Transverse colon (tissue), 4 donors: ENCODE measurements around the gene SHMT2. TPM values are rescaled to one million over a fixed set of nuclear protein-coding genes. Genes with fewer than 3 reads are reported as not detected.

Source experiments
- DNase-seq: peaks from one replicate; pipeline ENCODE4 v3.0.0-alpha.2; 2019
- H3K27ac ChIP-seq, 4 donors: fragments of 200-600 bp; sonication (generic); 2 replicates each; pipeline ENCODE4 v1.5.1; 2016 to 2018; ENCODE audit warnings: inconsistent platforms in 4 of 4
- H3K27me3 ChIP-seq: fragments of 200-600 bp; sonication (generic); 2 replicates; pipeline ENCODE4 v1.5.1; 2017; ENCODE audit warnings: inconsistent platforms
- H3K36me3 ChIP-seq, 4 donors: fragments of 200-600 bp; sonication (generic); 2 replicates each; pipeline ENCODE4 v1.5.1; 2017 to 2019; ENCODE audit warnings: inconsistent platforms in 4 of 4
- H3K4me1 ChIP-seq, 4 donors: fragments of 200-600 bp; sonication (generic); 2 replicates each; pipeline ENCODE4 v1.5.1; 2017 to 2020; ENCODE audit warnings: inconsistent platforms in 4 of 4
- H3K4me3 ChIP-seq, 4 donors: fragments of 200-600 bp; sonication (generic); 1 replicate in 1 of 4; 2 replicates in 3 of 4; pipeline versions ENCODE4 v1.5.1 to v1.6.1; 2017 to 2019; ENCODE audit warnings: inconsistent platforms in 4 of 4
- H3K9me3 ChIP-seq, 2 donors: fragments of 200-600 bp; sonication (generic); 2 replicates each; pipeline ENCODE4 v1.5.1; 2017 to 2019; ENCODE audit warnings: inconsistent platforms in 2 of 2
- EP300 ChIP-seq: sonication (generic); formaldehyde crosslinking; IDR thresholded peaks from one replicate; pipeline ENCODE4 v1.6.1; 2017; ENCODE audit warnings: antibody characterized with exemption, low read depth
- POLR2A ChIP-seq: fragments of 450-650 bp; IDR thresholded peaks from one replicate; pipeline ENCODE4 v1.6.1; 2016; ENCODE audit warnings: antibody characterized with exemption, mild to moderate bottlenecking, moderate library complexity
- POLR2AphosphoS5 ChIP-seq, 3 donors: sonication (generic); formaldehyde crosslinking; IDR thresholded peaks; one replicate each; pipeline ENCODE4 v1.6.1; 2016; ENCODE audit warnings: antibody characterized with exemption in 3 of 3
- WGBS, 2 donors: methylation state at CpG; one replicate each; pipeline ENCODE4 v1.1.5; 2018; ENCODE audit warnings: low coverage in 1 of 2; 5-methylcytosine and 5-hydroxymethylcytosine counted together
- in situ Hi-C, 4 donors: fragments of 200-750 bp; cut with MboI; loops; one replicate each; pipeline versions ENCODE4 v1.15.0 to v1.15.1; 2017; ENCODE audit warnings: low sequenced_read_pairs in 3 of 4, low pct_ligation_motif_present in 1 of 4, low pct_unique_long_range_greater_than_20kb in 1 of 4
- intact Hi-C: fragments of 100-400 bp; cut with DNase I; formaldehyde crosslinking; loops from one replicate; pipeline ENCODE4 v1.15.1; 2023; ENCODE audit warnings: low total_unique reads
- total RNA-seq, 4 donors: library from RNA; depleted of rRNA; stranded (reverse); fragments of >200 nt; gene quantifications; one replicate each; pipeline ENCODE4 v1.1.0, GENCODE V29; 2016
- TF ChIP-seq, protein P1 (sequence below), 5 experiments: fragments of 200-600 bp in 3 of 5; fragments of 450-650 bp in 2 of 5; sonication (generic) in 3 of 5; IDR thresholded peaks; 1 replicate in 2 of 5; 2 replicates in 3 of 5; pipeline ENCODE4 v1.5.1; 2016 to 2017; ENCODE audit warnings: antibody characterized with exemption in 5 of 5, inconsistent platforms in 3 of 5, mild to moderate bottlenecking in 2 of 5, moderate library complexity in 1 of 5

The SHMT2 gene
- total RNA-seq, 4 donors from 2014 or later: 29.2 to 104 (median 33.4) TPM

DNA sequence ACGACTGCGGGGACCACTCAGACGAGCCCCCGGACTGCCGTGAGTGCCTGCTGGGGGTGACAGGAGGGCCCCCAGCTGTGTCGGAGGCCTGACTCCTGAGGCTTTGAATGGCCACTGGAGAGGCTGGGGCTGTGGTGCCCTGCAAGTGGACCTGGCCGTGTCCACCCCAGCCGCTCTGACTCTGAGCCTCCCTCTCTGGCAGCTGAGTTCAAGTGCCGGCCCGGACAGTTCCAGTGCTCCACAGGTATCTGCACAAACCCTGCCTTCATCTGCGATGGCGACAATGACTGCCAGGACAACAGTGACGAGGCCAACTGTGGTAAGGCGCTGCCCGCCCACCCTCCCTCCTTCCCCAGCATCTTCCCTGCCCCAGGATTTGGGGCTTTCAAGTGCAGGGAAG lies 29.0 kb upstream of the SHMT2 start:
- no peaks in the 10 kb centered on the region for H3K9me3 ChIP-seq
- intact Hi-C loops (no loop called here), in situ Hi-C loops (no loop called here)
- no peaks in the 10 kb centered on the region for H3K4me1 ChIP-seq
- H3K36me3 ChIP-seq: peaks cover 0 to 62% (median 12%) of the 10 kb centered on the region in 4 donors
- 94 to 100% methylated on average over 1 to 15 of the region's 15 CpGs for WGBS, 2 donors
- no peak overlapping the region for H3K4me3 ChIP-seq
- TF ChIP-seq, protein P1, sequence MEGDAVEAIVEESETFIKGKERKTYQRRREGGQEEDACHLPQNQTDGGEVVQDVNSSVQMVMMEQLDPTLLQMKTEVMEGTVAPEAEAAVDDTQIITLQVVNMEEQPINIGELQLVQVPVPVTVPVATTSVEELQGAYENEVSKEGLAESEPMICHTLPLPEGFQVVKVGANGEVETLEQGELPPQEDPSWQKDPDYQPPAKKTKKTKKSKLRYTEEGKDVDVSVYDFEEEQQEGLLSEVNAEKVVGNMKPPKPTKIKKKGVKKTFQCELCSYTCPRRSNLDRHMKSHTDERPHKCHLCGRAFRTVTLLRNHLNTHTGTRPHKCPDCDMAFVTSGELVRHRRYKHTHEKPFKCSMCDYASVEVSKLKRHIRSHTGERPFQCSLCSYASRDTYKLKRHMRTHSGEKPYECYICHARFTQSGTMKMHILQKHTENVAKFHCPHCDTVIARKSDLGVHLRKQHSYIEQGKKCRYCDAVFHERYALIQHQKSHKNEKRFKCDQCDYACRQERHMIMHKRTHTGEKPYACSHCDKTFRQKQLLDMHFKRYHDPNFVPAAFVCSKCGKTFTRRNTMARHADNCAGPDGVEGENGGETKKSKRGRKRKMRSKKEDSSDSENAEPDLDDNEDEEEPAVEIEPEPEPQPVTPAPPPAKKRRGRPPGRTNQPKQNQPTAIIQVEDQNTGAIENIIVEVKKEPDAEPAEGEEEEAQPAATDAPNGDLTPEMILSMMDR (IDR thresholded peaks at IDR 0.05): no peak
- TF ChIP-seq EP300 (no peak), POLR2AphosphoS5 (IDR thresholded peaks at IDR 0.05) (no peak), POLR2A (no peak)
- H3K27ac ChIP-seq: no peak overlapping the region
- no peak for DNase-seq
- no peaks in the 10 kb centered on the region for H3K27me3 ChIP-seq

GRCh38 chr12:57201219-57201618 lies 28.3 kb upstream of the SHMT2 start:
- in situ Hi-C loops: no loop called here
- H3K27me3 ChIP-seq: no peaks in the 10 kb centered on the region
- intact Hi-C loops: no loop called here
- H3K4me3 ChIP-seq: no peak overlapping the region
- no peak for TF ChIP-seq POLR2A
- TF ChIP-seq, protein P1 (IDR thresholded peaks at IDR 0.05): no peak
- DNase-seq: no peak
- H3K36me3 ChIP-seq: peaks cover 0 to 66% (median 12%) of the 10 kb centered on the region in 4 donors
- no peaks in the 10 kb centered on the region for H3K9me3 ChIP-seq
- H3K27ac ChIP-seq: no peak overlapping the region
- no peaks in the 10 kb centered on the region for H3K4me1 ChIP-seq
- 92 to 100% methylated on average over 1 to 8 of the region's 8 CpGs for WGBS, 2 donors

GRCh38 chr12:57201631-57202030 lies 27.9 kb upstream of the SHMT2 start:
- intact Hi-C loops: no loop called here
- no peak for DNase-seq
- in situ Hi-C loops: no loop called here
- H3K4me1 ChIP-seq: no peaks in the 10 kb centered on the region
- H3K4me3 ChIP-seq: no peak overlapping the region
- TF ChIP-seq, protein P1 (IDR thresholded peaks at IDR 0.05): no peak
- TF ChIP-seq EP300 (no peak), POLR2A (no peak), POLR2AphosphoS5 (IDR thresholded peaks at IDR 0.05) (no peak)
- no peaks in the 10 kb centered on the region for H3K9me3 ChIP-seq
- no peak overlapping the region for H3K27ac ChIP-seq
- 93% methylated on average over 12 of the region's 16 CpGs; no CpG with 5 or more reads in 1 of the 2 donors for WGBS, 2 donors
- peaks cover 0 to 70% (median 12%) of the 10 kb centered on the region in 4 donors for H3K36me3 ChIP-seq
- no peaks in the 10 kb centered on the region for H3K27me3 ChIP-seq

DNA sequence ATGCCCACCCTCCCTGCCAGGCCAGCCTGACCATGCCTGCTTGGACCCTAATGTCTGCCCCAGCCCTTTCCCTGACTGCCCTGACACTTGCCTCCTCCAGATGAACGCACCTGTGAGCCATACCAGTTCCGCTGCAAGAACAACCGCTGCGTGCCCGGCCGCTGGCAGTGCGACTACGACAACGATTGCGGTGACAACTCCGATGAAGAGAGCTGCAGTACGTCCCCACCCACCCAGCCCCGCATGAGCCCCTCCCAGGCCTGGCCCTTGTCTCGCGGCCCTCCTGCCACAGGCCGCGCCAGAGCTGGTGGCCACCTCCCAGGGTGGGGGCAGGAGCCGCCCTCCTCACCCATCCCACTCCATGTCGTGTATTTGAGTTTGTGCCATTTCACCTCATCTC lies 27.2 kb upstream of the SHMT2 start:
- Histone ChIP-seq H3K36me3 (peaks cover 0 to 70% (median 10%) of the 10 kb centered on the region in 4 donors), H3K4me3 (no peak overlapping the region), H3K27me3 (no peaks in the 10 kb centered on the region), H3K27ac (no peak overlapping the region), H3K9me3 (no peaks in the 10 kb centered on the region), H3K4me1 (no peaks in the 10 kb centered on the region)
- TF ChIP-seq, protein P1 (IDR thresholded peaks at IDR 0.05): no peak
- TF ChIP-seq POLR2AphosphoS5 (IDR thresholded peaks at IDR 0.05) (no peak), POLR2A (no peak), EP300 (no peak)
- WGBS, 2 donors: 89 to 92% methylated on average over 5 to 18 of the region's 19 CpGs
- no peak for DNase-seq
- in situ Hi-C loops: no loop called here
- intact Hi-C loops: no loop called here
